ENCODE data around the gene RIMBP2. TPM values are rescaled to one million over a fixed set of nuclear protein-coding genes. Genes with fewer than 3 reads are reported as not detected.

RIMBP2 gene
- total RNA-seq, 4 donors from 2014 or later = 0.83 to 1.8 (median 1.4) TPM

DNA sequence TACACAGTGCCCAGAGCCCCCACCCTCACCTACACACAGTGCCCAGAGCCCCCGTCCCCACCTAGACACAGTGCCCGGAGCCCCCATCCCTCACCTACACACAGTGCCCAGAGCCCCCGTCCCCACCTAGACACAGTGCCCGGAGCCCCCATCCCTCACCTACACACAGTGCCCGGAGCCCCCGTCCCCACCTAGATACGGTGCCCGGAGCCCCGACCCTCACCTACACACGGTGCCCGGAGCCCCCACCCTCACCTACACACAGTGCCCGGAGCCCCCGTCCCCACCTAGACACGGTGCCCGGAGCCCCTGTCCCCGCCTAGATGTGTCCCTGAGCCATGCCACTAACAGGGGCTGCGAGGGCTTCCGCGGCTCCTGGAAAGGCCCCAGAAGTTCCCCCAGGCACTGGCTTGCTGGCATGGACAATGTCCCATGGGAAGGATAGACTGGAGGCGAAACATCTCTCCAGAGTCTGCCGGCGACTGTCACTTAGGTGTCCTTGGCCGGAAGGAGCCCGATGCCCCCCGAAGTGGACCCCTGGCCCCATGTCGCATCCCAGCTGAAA, 232.4 kb downstream of the RIMBP2 start:
- intact Hi-C loops (cut with DNase I) = no loop called here
- DNase-seq (ENCODE audit: extremely low spot score) = no peak
- H3K4me3 ChIP-seq = no peak overlapping the region
- no peaks in the 10 kb centered on the region for H3K9me3 ChIP-seq
- WGBS = 94% methylated on average over 16 of the region's 26 CpGs
- H3K27ac ChIP-seq (replicated peaks in 1 of 4) = no peak overlapping the region
- H3K27me3 ChIP-seq = peaks cover 0 to 72% (median 3%) of the 10 kb centered on the region in 4 donors
- H3K36me3 ChIP-seq = no peaks in the 10 kb centered on the region
- TF ChIP-seq POLR2A (IDR thresholded peaks at IDR 0.05; ENCODE audit: low read depth) (no peak), EP300 (IDR thresholded peaks at IDR 0.05) (no peak)
- no peaks in the 10 kb centered on the region for H3K4me1 ChIP-seq

DNA sequence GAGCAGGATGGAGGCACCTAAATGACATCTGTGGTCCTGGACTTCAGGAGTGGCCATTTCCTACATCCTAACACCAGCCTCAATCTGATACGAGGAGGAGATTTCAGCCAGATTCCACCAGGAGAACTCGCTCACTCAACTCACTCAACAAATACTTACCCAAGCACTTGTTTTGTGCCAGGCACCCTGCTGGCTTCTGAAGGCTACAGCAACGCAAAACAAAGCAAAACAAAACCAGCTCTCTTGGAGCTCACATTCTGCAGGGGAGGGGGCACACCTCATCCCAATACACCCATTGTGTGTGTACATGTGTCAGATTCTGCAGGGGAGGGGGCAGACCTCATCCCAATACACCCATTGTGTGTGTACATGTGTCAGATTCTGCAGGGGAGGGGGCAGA, 233.7 kb downstream of the RIMBP2 start:
- no peak for DNase-seq (ENCODE audit: extremely low spot score)
- TF ChIP-seq, protein P1, sequence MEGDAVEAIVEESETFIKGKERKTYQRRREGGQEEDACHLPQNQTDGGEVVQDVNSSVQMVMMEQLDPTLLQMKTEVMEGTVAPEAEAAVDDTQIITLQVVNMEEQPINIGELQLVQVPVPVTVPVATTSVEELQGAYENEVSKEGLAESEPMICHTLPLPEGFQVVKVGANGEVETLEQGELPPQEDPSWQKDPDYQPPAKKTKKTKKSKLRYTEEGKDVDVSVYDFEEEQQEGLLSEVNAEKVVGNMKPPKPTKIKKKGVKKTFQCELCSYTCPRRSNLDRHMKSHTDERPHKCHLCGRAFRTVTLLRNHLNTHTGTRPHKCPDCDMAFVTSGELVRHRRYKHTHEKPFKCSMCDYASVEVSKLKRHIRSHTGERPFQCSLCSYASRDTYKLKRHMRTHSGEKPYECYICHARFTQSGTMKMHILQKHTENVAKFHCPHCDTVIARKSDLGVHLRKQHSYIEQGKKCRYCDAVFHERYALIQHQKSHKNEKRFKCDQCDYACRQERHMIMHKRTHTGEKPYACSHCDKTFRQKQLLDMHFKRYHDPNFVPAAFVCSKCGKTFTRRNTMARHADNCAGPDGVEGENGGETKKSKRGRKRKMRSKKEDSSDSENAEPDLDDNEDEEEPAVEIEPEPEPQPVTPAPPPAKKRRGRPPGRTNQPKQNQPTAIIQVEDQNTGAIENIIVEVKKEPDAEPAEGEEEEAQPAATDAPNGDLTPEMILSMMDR (IDR thresholded peaks at IDR 0.05) = no peak
- TF ChIP-seq EP300 (IDR thresholded peaks at IDR 0.05) (no peak), POLR2A (IDR thresholded peaks at IDR 0.05; ENCODE audit: low read depth) (no peak), POLR2AphosphoS5 (IDR thresholded peaks at IDR 0.05) (no peak)
- intact Hi-C loops (cut with DNase I) = no loop called here
- peaks cover 0 to 65% (median 3%) of the 10 kb centered on the region in 4 donors for H3K27me3 ChIP-seq
- no peaks in the 10 kb centered on the region for H3K9me3 ChIP-seq
- no peaks in the 10 kb centered on the region for H3K36me3 ChIP-seq
- H3K4me1 ChIP-seq = no peaks in the 10 kb centered on the region
- WGBS = 85% methylated on average over 3 of the region's 3 CpGs
- H3K4me3 ChIP-seq = no peak overlapping the region
- H3K27ac ChIP-seq (replicated peaks in 1 of 4) = no peak overlapping the region

DNA sequence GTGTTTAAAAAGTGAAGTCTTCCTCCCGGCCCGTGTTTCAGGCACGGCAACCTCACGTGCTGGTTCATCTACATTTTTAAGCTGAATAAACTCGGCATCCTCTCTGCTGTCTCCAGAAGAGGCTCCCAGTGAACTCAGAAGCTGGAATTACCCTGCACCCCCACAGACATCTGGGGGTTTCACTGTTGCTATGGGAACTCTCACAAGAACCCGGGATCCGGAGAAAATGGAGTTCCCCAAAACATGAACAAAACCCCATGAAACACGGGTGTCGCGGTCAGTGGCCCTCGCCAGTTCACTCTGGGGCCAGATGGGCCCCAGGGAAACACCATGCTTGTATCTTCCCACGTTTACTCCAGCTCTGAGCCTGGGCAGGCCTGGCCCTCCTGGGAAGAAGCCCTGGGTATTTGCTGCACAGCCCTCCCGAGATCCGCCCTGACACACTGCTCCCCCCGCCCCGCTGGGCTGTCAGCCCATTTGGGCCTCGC, 234.7 kb downstream of the RIMBP2 start:
- H3K4me3 ChIP-seq = no peak overlapping the region
- intact Hi-C loops (cut with DNase I) = no loop called here
- no peaks in the 10 kb centered on the region for H3K9me3 ChIP-seq
- DNase-seq (ENCODE audit: extremely low spot score) = no peak
- WGBS = 65% methylated on average over 16 of the region's 17 CpGs
- peaks cover 0 to 57% (median 3%) of the 10 kb centered on the region in 4 donors for H3K27me3 ChIP-seq
- TF ChIP-seq, protein P1 (IDR thresholded peaks at IDR 0.05) = no peak
- no peak for TF ChIP-seq POLR2AphosphoS5 (IDR thresholded peaks at IDR 0.05)
- TF ChIP-seq POLR2A (IDR thresholded peaks at IDR 0.05; ENCODE audit: low read depth) = no peak
- TF ChIP-seq EP300 (IDR thresholded peaks at IDR 0.05) = no peak
- no peaks in the 10 kb centered on the region for H3K4me1 ChIP-seq
- H3K27ac ChIP-seq (replicated peaks in 1 of 4) = no peak overlapping the region
- H3K36me3 ChIP-seq = no peaks in the 10 kb centered on the region

DNA sequence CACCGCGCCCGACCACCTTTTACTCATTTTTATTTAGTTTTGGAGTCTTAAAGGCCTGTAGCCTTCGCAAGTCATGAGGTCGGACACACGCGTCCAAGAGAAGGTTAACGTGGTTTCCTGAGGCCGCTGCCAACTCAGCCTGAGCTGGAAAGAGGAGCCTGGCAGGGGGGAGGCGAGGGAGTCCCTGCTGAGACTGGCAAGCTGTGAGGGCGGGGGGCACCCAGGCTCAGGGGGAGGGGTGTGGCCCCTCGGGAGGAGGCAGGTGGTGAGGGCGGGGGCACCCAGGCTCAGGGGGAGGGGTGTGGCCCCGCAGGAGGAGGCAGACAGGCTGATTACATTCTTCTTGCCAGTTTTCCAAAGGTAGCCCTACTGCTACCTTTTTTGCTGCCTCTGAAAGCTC, 235.2 kb downstream of the RIMBP2 start:
- DNase-seq (ENCODE audit: extremely low spot score) = no peak
- Histone ChIP-seq H3K27ac (replicated peaks in 1 of 4) (no peak overlapping the region), H3K4me3 (no peak overlapping the region), H3K36me3 (no peaks in the 10 kb centered on the region), H3K9me3 (no peaks in the 10 kb centered on the region), H3K4me1 (no peaks in the 10 kb centered on the region), H3K27me3 (peaks cover 0 to 57% (median 3%) of the 10 kb centered on the region in 4 donors)
- intact Hi-C loops (cut with DNase I) = no loop called here
- WGBS = 84% methylated on average over 11 of the region's 14 CpGs
- TF ChIP-seq EP300 (IDR thresholded peaks at IDR 0.05) (no peak), POLR2AphosphoS5 (IDR thresholded peaks at IDR 0.05) (no peak), POLR2A (IDR thresholded peaks at IDR 0.05; ENCODE audit: low read depth) (no peak)
- TF ChIP-seq, protein P1 (IDR thresholded peaks at IDR 0.05) = no peak

DNA sequence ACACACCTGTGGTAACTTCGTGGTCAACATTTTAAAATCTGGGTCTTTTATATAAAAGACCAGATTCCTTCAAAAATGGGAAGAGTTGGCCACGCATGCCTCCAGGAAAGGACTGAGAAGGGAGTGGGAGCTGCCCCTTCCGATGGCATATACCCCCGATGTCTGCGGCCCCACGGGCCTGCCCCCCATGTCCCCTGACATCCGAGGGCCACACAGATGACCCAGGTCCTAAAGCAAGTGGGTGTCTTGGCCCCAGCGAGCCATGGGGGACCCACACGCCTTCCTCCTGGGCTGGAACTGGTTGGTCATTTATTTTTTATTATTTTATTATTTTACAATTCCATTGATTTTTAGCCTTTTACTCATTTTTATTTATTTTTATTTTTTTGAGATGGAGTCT, 235.9 kb downstream of the RIMBP2 start:
- DNase-seq (ENCODE audit: extremely low spot score) = no peak
- H3K36me3 ChIP-seq = no peaks in the 10 kb centered on the region
- H3K27ac ChIP-seq (replicated peaks in 1 of 4) = no peak overlapping the region
- H3K27me3 ChIP-seq = peaks cover 0 to 59% (median 3%) of the 10 kb centered on the region in 4 donors
- H3K9me3 ChIP-seq = no peaks in the 10 kb centered on the region
- 90% methylated on average over 9 of the region's 9 CpGs for WGBS
- H3K4me1 ChIP-seq = no peaks in the 10 kb centered on the region
- intact Hi-C loops (cut with DNase I) = no loop called here
- TF ChIP-seq POLR2A (IDR thresholded peaks at IDR 0.05; ENCODE audit: low read depth) (no peak), POLR2AphosphoS5 (IDR thresholded peaks at IDR 0.05) (no peak), EP300 (IDR thresholded peaks at IDR 0.05) (no peak)
- TF ChIP-seq, protein P1 (IDR thresholded peaks at IDR 0.05) = no peak
- H3K4me3 ChIP-seq = no peak overlapping the region
